Lower leg skin (tissue), 3 donors: Measurements from ENCODE around the gene WDR38.
"Not testable (repeated sequence)": the region's sequence is repeated elsewhere in the genome, so short reads cannot be mapped to it uniquely, and the experiment has no call there.

Source experiments
- POLR2A ChIP-seq, 2 donors: fragments of 450-650 bp; IDR thresholded peaks; one replicate each; pipeline ENCODE4 v1.6.1; 2016 to 2017; ENCODE audit warnings: antibody characterized with exemption in 2 of 2, mild to moderate bottlenecking in 1 of 2, moderate library complexity in 1 of 2
- TF ChIP-seq, protein P1 (sequence below), 3 donors: fragments of 450-650 bp; IDR thresholded peaks; one replicate each; pipeline ENCODE4 v1.5.1; 2016; ENCODE audit warnings: antibody characterized with exemption in 3 of 3, mild to moderate bottlenecking in 3 of 3, moderate library complexity in 2 of 3

DNA sequence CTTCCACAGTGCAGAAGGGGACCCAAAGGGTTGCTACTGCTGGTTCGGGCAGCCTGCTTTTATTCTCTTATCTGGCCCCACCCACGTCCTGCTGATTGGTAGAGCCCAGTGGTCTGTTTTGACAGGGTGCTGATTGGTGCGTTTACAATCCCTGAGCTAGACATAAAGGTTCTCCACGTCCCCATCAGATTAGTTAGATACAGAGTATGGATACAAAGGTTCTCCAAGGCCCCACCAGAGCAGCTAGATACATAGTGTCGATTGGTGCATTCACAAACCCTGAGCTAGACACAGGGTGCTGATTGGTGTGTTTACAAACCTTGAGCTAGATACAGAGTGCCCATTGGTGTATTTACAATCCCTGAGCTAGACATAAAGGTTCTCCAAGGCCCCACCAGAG lies 15.1 kb upstream of the WDR38 start:
- TF ChIP-seq POLR2A (IDR thresholded peaks at IDR 0.05): not testable (repeated sequence)
- TF ChIP-seq, protein P1, sequence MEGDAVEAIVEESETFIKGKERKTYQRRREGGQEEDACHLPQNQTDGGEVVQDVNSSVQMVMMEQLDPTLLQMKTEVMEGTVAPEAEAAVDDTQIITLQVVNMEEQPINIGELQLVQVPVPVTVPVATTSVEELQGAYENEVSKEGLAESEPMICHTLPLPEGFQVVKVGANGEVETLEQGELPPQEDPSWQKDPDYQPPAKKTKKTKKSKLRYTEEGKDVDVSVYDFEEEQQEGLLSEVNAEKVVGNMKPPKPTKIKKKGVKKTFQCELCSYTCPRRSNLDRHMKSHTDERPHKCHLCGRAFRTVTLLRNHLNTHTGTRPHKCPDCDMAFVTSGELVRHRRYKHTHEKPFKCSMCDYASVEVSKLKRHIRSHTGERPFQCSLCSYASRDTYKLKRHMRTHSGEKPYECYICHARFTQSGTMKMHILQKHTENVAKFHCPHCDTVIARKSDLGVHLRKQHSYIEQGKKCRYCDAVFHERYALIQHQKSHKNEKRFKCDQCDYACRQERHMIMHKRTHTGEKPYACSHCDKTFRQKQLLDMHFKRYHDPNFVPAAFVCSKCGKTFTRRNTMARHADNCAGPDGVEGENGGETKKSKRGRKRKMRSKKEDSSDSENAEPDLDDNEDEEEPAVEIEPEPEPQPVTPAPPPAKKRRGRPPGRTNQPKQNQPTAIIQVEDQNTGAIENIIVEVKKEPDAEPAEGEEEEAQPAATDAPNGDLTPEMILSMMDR (IDR thresholded peaks at IDR 0.05): not testable (repeated sequence)
